Right renal cortex interstitium (tissue), 3 donors: ENCODE results near the gene GALNS. TPM values are rescaled to one million over a fixed set of nuclear protein-coding genes. Genes with fewer than 3 reads are reported as not detected.
"Not testable (repeated sequence)": the region's sequence is repeated elsewhere in the genome, so short reads cannot be mapped to it uniquely, and the experiment has no call there.

Experiments used
- DNase-seq, 3 donors: peaks; one replicate each; pipeline ENCODE4 v3.0.0-alpha.2; 2013; ENCODE audit warnings: low read depth in 3 of 3, low spot score in 2 of 3
- polyA plus RNA-seq, 3 donors: library from polyadenylated mRNA; unstranded; fragments of 120-200 nt; gene quantifications; one replicate each; pipeline ENCODE4 v1.2.1, GENCODE V29; 2013; ENCODE audit not compliant: insufficient read length in 3 of 3

Gene GALNS, protein sequence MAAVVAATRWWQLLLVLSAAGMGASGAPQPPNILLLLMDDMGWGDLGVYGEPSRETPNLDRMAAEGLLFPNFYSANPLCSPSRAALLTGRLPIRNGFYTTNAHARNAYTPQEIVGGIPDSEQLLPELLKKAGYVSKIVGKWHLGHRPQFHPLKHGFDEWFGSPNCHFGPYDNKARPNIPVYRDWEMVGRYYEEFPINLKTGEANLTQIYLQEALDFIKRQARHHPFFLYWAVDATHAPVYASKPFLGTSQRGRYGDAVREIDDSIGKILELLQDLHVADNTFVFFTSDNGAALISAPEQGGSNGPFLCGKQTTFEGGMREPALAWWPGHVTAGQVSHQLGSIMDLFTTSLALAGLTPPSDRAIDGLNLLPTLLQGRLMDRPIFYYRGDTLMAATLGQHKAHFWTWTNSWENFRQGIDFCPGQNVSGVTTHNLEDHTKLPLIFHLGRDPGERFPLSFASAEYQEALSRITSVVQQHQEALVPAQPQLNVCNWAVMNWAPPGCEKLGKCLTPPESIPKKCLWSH
- polyA plus RNA-seq = 10 to 100 TPM; 17.1 to 19.2 (median 18.6) TPM

DNA sequence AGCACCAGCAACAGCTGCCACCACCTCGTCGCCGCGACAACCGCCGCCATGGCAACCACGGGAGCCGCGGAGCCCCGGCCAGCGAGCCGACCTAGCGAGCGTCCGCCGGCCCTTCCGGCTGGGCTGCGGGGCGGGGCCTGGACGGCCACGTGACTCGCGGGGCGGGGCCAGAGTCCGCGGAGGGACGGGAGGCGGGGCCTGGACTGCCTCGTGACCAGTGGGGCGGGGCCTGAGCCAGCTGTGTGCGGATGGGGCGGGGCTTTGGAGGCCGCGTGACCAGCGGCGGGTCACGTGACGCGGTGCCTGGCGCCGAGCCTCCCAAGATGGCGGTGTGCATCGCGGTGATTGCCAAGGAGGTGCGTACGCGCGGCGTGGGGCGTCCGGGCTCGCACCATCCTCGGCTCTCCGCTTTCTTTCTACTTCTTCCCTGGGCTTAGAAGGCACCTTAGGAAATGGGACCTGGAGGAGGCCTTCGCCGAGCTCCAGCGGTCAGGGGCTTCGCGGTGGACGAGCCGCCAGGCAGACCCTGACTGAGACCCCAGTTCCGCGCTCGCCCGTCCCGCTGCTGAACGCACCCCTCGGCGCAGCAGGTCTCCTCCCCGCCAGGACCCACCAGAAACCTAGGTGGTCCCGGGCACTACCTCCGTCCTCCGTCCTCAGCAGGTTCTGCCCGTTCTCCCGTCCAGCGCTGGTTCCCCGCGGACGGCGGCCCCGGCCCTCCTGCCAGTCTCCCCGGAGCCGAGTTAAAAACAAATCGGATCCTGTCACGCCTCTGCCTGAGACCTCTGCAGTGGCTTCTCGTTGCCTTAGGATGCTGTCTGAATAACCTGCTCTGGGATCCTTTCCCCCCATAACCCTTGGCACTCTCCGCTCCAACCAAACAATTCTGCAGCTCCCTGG, at the start of gene GALNS, which contains the start of gene TRAPPC2L:
GALNS (minus strand) TSS at position 120 of the 900 bp plus-strand sequence; CDS start at position 50, 70 bp downstream.
TRAPPC2L (plus strand) TSS at position 300 of the 900 bp plus-strand sequence; CDS start at position 324, 24 bp downstream.
- peak; percentile 77 to 91 (median 90) for DNase-seq

- DNase-seq = no peak
These were observed 49.3 kb upstream of the GALNS start for GRCh38 chr16:88906020-88906419.

DNA sequence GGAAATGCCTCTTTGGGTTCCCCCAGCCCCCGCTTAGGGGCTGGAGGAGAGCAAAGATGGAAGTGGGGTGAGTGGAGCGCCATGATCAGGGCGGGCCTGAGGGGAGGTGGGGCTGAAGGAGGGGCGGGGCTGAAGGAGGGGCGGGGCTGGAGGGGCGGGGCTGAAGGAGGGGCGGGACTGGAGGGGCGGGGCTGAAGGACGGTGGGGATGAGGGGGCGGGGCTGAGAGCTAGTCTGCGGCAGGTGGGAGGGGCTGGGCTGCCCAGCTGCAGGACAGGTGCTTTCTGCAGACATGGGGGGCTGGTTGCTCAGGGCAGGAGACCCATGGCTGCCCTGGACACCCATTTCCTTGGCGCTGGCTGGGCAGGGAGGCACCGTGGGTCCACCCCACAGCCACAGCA, 48.8 kb upstream of the GALNS start:
- no peak for DNase-seq

- no peak for DNase-seq
These were observed 48.1 kb upstream of the GALNS start for GRCh38 chr16:88904676-88905365.

GRCh38 chr16:88903267-88903666, 46.5 kb upstream of the GALNS start:
- no peak for DNase-seq

- DNase-seq = no peak
These were observed 46.0 kb upstream of the GALNS start for GRCh38 chr16:88902744-88903143.

DNA sequence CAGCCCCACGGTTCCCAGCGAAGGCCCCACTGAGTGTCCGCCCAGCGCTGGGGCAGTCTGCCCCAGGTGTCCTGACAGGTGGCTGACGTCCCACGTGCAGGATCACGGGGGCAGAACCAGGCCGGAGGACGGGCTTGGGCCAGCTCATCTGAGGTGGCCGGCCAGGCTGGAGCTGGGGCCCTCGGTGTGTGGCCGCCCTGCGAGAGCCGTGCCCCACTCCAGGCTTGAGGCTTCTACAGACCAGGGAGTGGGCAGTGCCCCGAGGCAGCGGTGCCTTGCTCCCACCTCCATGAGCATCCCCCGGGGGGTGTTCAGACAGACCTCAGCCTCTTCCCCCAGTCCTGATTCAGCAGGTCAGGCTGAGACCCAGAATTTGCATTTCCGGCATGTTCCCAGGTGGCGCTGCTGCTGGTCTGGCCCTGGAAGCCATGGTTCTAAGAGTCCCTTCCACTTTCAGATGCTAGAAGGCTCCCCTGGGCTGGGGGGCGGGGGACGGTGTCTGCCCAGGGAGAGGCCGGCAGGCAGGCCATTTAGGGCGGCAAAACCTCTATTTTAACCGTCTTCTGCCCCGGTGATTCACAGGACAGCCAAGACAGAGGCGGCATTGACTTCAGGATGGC, 45.1 kb upstream of the GALNS start:
- no peak for DNase-seq

GRCh38 chr16:88900662-88901052, 43.9 kb upstream of the GALNS start:
- DNase-seq = no peak

DNA sequence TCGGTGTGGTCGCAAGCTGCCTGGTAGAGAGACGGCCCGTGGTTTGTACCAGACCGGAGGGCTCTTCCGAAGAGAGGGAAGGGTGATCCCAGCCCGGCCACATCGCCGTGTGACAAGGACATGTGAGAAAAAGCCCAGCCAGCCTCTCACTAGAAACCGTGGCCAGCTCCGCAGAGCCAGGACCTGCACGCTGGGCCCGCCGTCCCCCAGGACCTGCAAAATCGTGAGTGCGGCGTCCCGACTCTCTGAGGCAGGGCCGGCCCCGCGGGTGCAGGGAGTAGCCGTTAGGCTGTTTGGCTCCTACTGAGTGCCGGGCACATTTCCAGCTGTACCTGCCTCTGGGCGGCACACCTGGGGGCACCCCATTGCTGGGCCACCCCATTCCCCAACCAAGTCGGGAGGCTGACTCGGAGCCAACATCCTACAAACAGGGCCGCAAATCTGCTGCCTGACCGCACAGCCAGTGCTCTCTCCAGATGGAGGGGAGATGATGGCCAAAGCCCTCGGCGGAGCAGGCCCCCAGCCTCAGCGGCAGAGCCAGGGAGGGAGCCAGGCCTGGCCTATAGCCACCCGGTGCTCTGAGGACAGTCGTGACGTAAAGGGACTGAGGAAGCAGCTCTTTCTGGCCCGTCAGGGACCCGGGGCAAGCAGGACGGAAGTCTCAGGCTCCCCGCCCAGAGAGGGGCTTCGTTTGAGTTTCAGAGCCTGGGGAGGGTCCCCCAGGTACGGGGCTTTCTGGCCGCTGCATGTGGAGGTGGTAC, 43.3 kb upstream of the GALNS start:
- DNase-seq = no peak

DNA sequence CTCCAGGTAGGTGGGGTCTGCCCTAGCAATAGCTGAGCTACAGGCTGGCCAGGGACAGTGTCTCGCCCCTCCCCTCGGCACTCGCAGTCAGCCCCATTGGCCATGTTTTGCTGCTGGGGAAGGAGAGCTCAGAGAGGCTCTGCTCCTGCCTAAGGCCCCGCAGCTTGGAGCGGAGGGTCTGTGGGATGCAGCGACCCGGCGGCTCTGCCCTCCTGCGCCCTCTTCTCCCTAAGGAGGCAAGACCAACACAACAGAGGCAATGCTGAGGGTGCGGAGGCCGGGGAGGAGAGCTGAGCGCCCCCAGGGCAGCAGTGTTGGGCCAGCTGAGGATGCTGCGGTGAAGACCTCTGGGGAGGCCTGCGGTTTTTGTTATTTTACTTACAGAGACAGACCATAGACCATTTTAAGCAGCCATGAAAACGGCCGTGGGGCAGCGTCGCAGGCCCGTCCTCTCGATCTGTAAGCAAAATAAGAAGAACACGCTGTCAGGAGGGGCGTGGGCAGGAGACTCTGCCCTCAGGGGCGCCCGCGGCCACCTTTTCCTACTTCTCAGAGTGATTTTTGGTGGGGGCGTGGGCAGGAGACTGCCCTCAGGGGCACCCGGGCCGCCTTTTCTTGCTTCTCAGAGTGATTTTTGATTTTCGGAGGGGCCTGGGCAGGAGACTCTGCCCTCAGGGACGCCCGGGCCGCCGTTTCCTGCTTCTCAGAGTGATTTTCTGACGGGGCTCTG, 41.1 kb upstream of the GALNS start:
- DNase-seq = no peak

DNA sequence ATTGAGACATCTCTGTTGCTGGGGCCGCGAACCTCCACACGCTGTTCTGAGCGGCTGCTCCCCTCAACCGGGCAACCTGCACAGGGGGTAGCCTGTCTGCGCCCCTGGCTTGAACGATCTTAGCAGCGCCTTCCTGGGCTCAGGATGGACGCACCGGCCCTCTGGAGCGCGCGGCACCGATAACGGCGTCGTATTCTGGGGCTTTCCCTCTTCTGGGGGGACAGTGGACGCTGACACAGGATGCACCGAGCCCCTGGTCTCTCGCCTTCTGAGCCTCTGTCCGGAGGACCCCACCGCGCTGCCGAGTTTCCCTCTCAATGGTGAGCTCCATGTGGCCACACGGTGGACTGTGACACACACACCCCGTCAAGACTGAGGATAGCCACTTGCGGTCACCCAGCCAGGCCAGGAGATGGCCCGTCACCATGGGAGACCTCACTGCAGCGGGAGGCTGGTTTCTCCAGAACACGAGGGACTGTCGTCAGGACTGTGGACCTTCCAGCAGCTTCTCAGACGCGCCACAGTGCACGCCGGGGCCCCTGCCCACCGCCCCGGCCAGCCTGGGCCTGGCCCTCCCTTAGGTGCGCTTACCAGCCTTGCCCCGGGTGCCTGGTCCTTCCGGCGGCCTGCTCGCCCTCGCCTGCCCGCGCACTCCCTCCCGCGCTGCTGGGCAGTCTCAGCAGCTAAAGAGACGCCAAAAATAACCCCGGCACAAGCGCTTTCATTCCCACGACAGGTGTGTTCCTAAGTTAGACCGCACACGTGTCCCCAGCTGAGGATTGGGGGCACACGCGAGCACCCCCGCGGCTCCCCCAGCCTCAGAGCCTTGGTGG, 39.7 kb upstream of the GALNS start:
- DNase-seq = no peak

DNA sequence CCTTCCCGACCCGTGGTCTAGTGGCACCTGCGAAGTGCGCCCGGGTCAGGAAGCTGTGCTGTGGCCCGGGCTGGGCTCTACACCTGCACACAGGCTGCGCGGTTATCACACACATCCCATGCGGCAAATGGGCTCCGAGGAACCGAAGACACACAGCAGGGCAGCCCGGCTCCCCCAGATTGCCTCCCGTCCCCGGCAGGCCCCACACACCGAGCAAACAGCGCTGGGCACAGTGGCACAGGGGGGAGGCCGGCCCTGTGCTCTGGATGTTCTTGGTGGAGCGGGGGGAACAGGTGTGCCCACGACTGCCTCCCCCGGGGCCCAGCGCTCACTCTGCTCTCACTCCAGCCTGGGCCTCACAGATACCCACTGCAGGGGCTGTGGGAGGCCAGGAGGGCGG, 38.6 kb upstream of the GALNS start:
- DNase-seq = no peak

DNA sequence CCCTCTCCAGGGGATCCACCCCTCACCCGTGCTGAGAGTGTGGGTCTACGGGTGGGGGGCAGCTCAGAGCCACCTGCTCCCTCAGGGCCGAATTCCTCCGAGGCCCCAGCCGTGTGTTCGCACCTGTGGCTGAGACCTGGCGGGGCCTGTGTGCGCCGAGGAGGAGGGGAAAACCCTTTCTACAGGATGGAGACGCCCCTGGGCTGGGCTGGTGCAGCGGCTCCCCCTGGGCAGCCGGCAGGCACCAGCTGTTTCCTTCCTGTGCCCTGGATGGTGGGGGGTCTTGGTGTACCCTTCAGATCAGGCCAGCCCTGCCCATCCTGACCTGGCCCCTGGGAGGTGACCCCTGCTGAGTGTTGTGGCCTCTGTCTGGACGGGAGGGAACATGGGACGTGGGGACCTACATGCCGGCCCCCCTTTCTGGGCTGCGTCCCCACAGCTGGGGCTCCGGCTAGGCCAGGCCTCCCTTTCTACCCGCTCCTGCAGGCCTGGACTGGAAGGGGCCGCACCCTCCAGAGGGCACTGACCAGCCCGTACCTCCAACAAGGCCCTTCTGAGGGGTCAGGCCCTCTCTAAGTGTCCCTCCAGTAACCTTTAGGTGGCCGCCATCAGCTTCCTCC, 38.0 kb upstream of the GALNS start:
- no peak for DNase-seq

- not testable (repeated sequence) for DNase-seq
These were observed 37.5 kb upstream of the GALNS start for GRCh38 chr16:88894266-88894665.

- DNase-seq = no peak
These were observed 36.6 kb upstream of the GALNS start for GRCh38 chr16:88893127-88893968.

GRCh38 chr16:88892065-88892464, 35.3 kb upstream of the GALNS start:
- no peak for DNase-seq

DNA sequence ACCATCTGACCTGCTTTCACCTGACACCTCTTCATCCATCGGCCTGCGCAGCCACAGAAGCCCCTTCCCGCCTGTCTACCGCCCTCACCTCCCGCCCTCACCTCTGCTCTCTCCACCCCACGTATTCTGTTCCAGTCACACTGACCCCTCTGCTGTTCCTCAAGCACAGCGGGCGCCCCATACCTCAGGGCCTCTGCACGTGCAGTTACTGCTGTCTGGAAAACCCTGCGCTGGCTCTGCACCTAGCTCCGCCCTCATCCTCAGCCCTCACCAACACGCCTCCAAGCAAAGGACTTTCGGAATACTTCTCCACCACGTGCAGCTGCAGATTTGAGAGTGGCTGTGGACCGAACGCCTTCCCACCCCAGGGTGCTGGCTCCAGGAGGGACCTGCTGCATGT, 34.3 kb upstream of the GALNS start:
- DNase-seq = no peak
